BJ (cell line): ENCODE data around the gene EIF4E1B. TPM values are rescaled to one million over a fixed set of nuclear protein-coding genes. Genes with fewer than 3 reads are reported as not detected.

Source experiments
- CTCF ChIA-PET: fragments of 350-600 bp; formaldehyde crosslinking; extraction: SDS; loops from one replicate; lab custom pipeline; 2021; ENCODE audit warnings: antibody characterized with exemption, inconsistent platforms; lab: Yijun Ruan, JAX
- POLR2A ChIA-PET: fragments of 300-600 bp; sonication (Branson Sonifier 250); formaldehyde crosslinking; extraction: SDS; loops from one replicate; lab custom pipeline; 2021; ENCODE audit warnings: antibody characterized with exemption; lab: Charles Lee
- DNase-seq: peaks from one replicate; pipeline ENCODE4 v3.0.0-alpha.2; 2011; ENCODE audit warnings: low read depth
- H3K27me3 ChIP-seq: 2 replicates; pipeline ENCODE4 v1.6.0; 2011; ENCODE audit warnings: low read length; ENCODE audit not compliant: control insufficient read depth, insufficient read depth
- H3K36me3 ChIP-seq: 2 replicates; pipeline ENCODE4 v1.5.1; 2011; ENCODE audit warnings: low read length; ENCODE audit not compliant: control insufficient read depth, insufficient read depth
- H3K4me3 ChIP-seq: 2 replicates; pipeline ENCODE4 v1.5.1; 2011; ENCODE audit warnings: low read depth, mild to moderate bottlenecking, control low read depth, low read length
- polyA plus RNA-seq: library from polyadenylated mRNA; depleted of rRNA; stranded (reverse); fragments of >200 nt; gene quantifications from 2 replicates; pipeline ENCODE4 v1.2.3, GENCODE V29; 2011; rRNA removed
- small RNA-seq: library from RNA; depleted of rRNA; stranded (forward); fragments of <200 nt; gene quantifications from one replicate; pipeline ENCODE3, GENCODE V24; 2012; ENCODE audit warnings: low replicate concordance, low read depth; ENCODE audit not compliant: insufficient read length
- TF ChIP-seq, protein P1 (sequence below): IDR thresholded peaks from 2 replicates; pipeline ENCODE4 v1.5.1; 2011; ENCODE audit warnings: low read depth, mild to moderate bottlenecking, control low read depth, inconsistent platforms, low read length, moderate library complexity; ENCODE audit not compliant: insufficient read depth

EIF4E1B gene
- polyA plus RNA-seq, 1 experiment = not detected

DNA sequence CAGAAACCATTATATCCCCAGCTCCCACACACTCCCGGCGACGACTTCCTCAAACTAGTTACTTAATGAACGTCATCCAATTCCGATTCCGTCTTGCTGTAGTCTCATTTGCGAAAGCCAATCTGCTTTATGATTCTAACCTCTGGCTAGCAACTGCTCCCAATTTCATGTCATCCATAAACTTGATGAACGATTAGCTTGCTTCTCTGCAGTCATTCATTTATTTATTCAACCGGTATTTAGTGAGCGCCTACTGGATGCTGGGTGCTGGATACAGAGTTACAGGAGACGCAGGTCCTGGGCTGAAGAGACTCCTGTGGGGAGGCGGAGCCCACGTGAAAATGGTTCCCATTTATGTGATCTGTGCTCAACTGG is 63.0 kb downstream of the EIF4E1B start:
- no peak for DNase-seq
- POLR2A ChIA-PET = interaction anchor here (0.6 kb wide), 1 partner anchor 90 kb away, joined by 5 read pairs; no protein-coding TSS in a partner anchor
- peaks cover 45% of the 10 kb centered on the region for H3K27me3 ChIP-seq
- CTCF ChIA-PET = interaction anchor here (1.0 to 1.1 kb wide), 3 partner anchors 10 to 379 kb away, joined by 3 to 4 read pairs (median 3); no protein-coding TSS in a partner anchor
- no peaks in the 10 kb centered on the region for H3K36me3 ChIP-seq
- no peak overlapping the region for H3K4me3 ChIP-seq
- TF ChIP-seq, protein P1, sequence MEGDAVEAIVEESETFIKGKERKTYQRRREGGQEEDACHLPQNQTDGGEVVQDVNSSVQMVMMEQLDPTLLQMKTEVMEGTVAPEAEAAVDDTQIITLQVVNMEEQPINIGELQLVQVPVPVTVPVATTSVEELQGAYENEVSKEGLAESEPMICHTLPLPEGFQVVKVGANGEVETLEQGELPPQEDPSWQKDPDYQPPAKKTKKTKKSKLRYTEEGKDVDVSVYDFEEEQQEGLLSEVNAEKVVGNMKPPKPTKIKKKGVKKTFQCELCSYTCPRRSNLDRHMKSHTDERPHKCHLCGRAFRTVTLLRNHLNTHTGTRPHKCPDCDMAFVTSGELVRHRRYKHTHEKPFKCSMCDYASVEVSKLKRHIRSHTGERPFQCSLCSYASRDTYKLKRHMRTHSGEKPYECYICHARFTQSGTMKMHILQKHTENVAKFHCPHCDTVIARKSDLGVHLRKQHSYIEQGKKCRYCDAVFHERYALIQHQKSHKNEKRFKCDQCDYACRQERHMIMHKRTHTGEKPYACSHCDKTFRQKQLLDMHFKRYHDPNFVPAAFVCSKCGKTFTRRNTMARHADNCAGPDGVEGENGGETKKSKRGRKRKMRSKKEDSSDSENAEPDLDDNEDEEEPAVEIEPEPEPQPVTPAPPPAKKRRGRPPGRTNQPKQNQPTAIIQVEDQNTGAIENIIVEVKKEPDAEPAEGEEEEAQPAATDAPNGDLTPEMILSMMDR = no peak

- Histone ChIP-seq H3K36me3 (no peaks in the 10 kb centered on the region), H3K4me3 (no peak overlapping the region), H3K27me3 (peaks cover 48% of the 10 kb centered on the region)
- CTCF ChIA-PET = interaction anchor here (0.6 to 1.0 kb wide), 4 partner anchors 12 to 378 kb away, joined by 3 to 6 read pairs (median 4); no protein-coding TSS in a partner anchor
- TF ChIP-seq, protein P1 = no peak
- POLR2A ChIA-PET = no interaction called here
- DNase-seq = no peak
Observed at GRCh38 chr5:176694146-176694545, 63.7 kb downstream of the EIF4E1B start.

- Histone ChIP-seq H3K27me3 (peaks cover 48% of the 10 kb centered on the region), H3K4me3 (no peak overlapping the region), H3K36me3 (no peaks in the 10 kb centered on the region)
- TF ChIP-seq, protein P1 = no peak
- POLR2A ChIA-PET = no interaction called here
- CTCF ChIA-PET = interaction anchor here (0.6 to 1.0 kb wide), 2 partner anchors 32 to 34 kb away, joined by 4 to 6 read pairs; no protein-coding TSS in a partner anchor
- no peak for DNase-seq
Observed at GRCh38 chr5:176694631-176695030, 64.2 kb downstream of the EIF4E1B start.

DNA sequence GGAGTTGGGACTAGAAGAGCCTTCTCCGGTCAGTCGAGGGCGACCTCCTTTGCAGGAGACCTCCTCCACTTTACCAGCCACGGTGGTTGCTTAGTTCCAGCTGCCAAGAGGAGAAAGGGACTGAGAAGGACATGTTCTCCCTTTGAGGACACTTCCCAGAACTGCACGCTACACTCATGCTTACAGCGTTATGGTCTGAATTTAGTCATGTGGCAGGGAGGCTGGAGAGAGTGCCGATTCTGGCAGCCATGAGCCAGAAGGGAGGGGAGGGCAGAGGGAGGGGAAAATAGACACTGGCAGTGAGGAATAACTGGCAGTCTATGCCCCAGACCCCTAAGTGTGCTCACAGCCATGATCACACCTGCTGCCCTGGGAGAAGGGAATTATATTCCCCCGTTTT is 64.6 kb downstream of the EIF4E1B start:
- no peak for DNase-seq

More for the DNA sequence above, 64.6 kb downstream of the EIF4E1B start:
- TF ChIP-seq, protein P1 = no peak
- ChIA-PET CTCF (no interaction called here), POLR2A (no interaction called here)
- H3K36me3 ChIP-seq = no peaks in the 10 kb centered on the region
- peaks cover 48% of the 10 kb centered on the region for H3K27me3 ChIP-seq
- no peak overlapping the region for H3K4me3 ChIP-seq

Small RNA genes lying within 50 kb of the gene (small RNA-seq; reads per million reads assigned to genes)
- gene MIR4281 = not detected

Other genes with a start within 250 kb of the EIF4E1B start
- gene NOP16, start 242.1 kb upstream of the EIF4E1B start, polyA plus RNA-seq = 35.9 and 36.8 TPM in 2 replicates
- 104 and 118 TPM in 2 replicates for gene HIGD2A, start 241.9 kb upstream of the EIF4E1B start, polyA plus RNA-seq
- 122 and 141 TPM in 2 replicates for gene CLTB, start 214.1 kb upstream of the EIF4E1B start, polyA plus RNA-seq
- gene FAF2, start 182.3 kb upstream of the EIF4E1B start, polyA plus RNA-seq = 36.9 and 52.2 TPM in 2 replicates
- gene RNF44, start 93.3 kb upstream of the EIF4E1B start, polyA plus RNA-seq = 3.1 and 6.0 TPM in 2 replicates
- not detected in 2 replicates for gene CDHR2, start 81.3 kb upstream of the EIF4E1B start, polyA plus RNA-seq
- 1.9 and 2.4 TPM in 2 replicates for gene GPRIN1, start 20.5 kb upstream of the EIF4E1B start, polyA plus RNA-seq
- not detected in 2 replicates for gene SNCB, start 141 bp upstream of the EIF4E1B start, polyA plus RNA-seq
- 50.4 and 65.8 TPM in 2 replicates for gene TSPAN17, start 16.8 kb downstream of the EIF4E1B start, polyA plus RNA-seq
- not detected in 2 replicates for gene UNC5A, start 179.9 kb downstream of the EIF4E1B start, polyA plus RNA-seq